Aorta (tissue), 5 donors: Measurements from ENCODE around the gene CCSER1. TPM values are rescaled to one million over a fixed set of nuclear protein-coding genes. Genes with fewer than 3 reads are reported as not detected.

ENCODE experiments used
- ATAC-seq: fragments of 200-7000 bp; cut with Tn5 transposase; one replicate; pipeline ENCODE4 v1.9.1; 2022; ENCODE audit warnings: moderate library complexity; ENCODE audit not compliant: low FRiP score
- DNase-seq, 2 donors: peaks; one replicate each; pipeline ENCODE4 v3.0.0-alpha.2; 2020
- H3K27ac ChIP-seq, 2 donors: one replicate each; pipeline ENCODE4 v1.5.1; 2013; ENCODE audit warnings: low read length in 2 of 2, mild to moderate bottlenecking in 2 of 2, moderate library complexity in 2 of 2, control low read depth in 1 of 2, inconsistent platforms in 1 of 2, low read depth in 1 of 2
- H3K27me3 ChIP-seq, 2 donors: one replicate each; pipeline ENCODE4 v1.6.1; 2013; ENCODE audit warnings: control low read depth in 1 of 2, low read length in 1 of 2, mild to moderate bottlenecking in 1 of 2, moderate library complexity in 1 of 2; ENCODE audit not compliant: insufficient read depth in 2 of 2, control insufficient read depth in 1 of 2
- H3K36me3 ChIP-seq, 2 donors: one replicate each; pipeline ENCODE4 v1.6.1; 2013; ENCODE audit warnings: control low read depth in 1 of 2, low read length in 1 of 2, mild to moderate bottlenecking in 1 of 2; ENCODE audit not compliant: insufficient read depth in 2 of 2, control insufficient read depth in 1 of 2
- H3K4me1 ChIP-seq, 2 donors: one replicate each; pipeline ENCODE4 v1.6.1; 2013; ENCODE audit warnings: low read length in 2 of 2, control low read depth in 1 of 2, mild to moderate bottlenecking in 1 of 2, moderate library complexity in 1 of 2; ENCODE audit not compliant: insufficient read depth in 2 of 2, control insufficient read depth in 1 of 2
- H3K4me3 ChIP-seq, 2 donors: one replicate each; pipeline ENCODE4 v1.5.1; 2013; ENCODE audit warnings: low read length in 2 of 2, control low read depth in 1 of 2, mild to moderate bottlenecking in 1 of 2
- H3K9me3 ChIP-seq: one replicate; pipeline ENCODE4 v1.6.1; 2013; ENCODE audit warnings: mild to moderate bottlenecking, low read length; ENCODE audit not compliant: control insufficient read depth
- WGBS, 2 donors: extraction: QIAGEN DNeasy Blood & Tissue Kit; methylation state at CpG; one replicate each; pipeline ENCODE4 v1.1.7; 2013; 5-methylcytosine and 5-hydroxymethylcytosine counted together
- intact Hi-C, 2 donors: fragments of 100-400 bp; cut with DNase I; formaldehyde crosslinking; loops; one replicate each; pipeline versions ENCODE4 v1.14.2 to v1.15.0; 2022
- polyA plus RNA-seq, 2 donors: library from polyadenylated mRNA; stranded (reverse); fragments of 200-250 nt; gene quantifications; one replicate each; pipeline ENCODE4 v1.2.3, GENCODE V29; 2013
- total RNA-seq, 2 donors: library from RNA; stranded (reverse); fragmentation: NEBNext Ultra II Directional; extraction: Animal tissue kit (Norgen Biotek cat#: 25700); gene quantifications; one replicate each; pipeline ENCODE4 v1.2.1, GENCODE V29; 2021
- donor health status: healthy with polysubstance abuse.
- donor health status: Bipolar disorder and iron deficiency.
- donor health status: DM: no; HTN: no; CAD: no.
- donor health status: DM: no; HTN: no; CAD: no.
- donor health status: DM: yes; HTN: yes; CAD: no.

Gene CCSER1
- total and polyA plus RNA-seq, 4 donors, result 2.0 to 9.5 (median 9.3) TPM; not detected in 1

- no peak for DNase-seq
- ATAC-seq, result no peak
- H3K9me3 ChIP-seq, result no peaks in the 10 kb centered on the region
- WGBS, 2 donors, result 2 to 18% methylated on average over 2 of the region's 2 CpGs
- H3K27ac ChIP-seq, result no peak overlapping the region
- H3K4me3 ChIP-seq, result no peak overlapping the region
- H3K4me1 ChIP-seq, result no peaks in the 10 kb centered on the region
- no peaks in the 10 kb centered on the region for H3K27me3 ChIP-seq
- H3K36me3 ChIP-seq, result no peaks in the 10 kb centered on the region
- intact Hi-C loops, result no loop called here
These were observed 1141.7 kb downstream of the CCSER1 start for GRCh38 chr4:91268913-91269312.

GRCh38 chr4:91279899-91280298, 1152.7 kb downstream of the CCSER1 start:
- no peak for ATAC-seq
- 82 to 84% methylated on average over 2 of the region's 2 CpGs for WGBS, 2 donors

DNA sequence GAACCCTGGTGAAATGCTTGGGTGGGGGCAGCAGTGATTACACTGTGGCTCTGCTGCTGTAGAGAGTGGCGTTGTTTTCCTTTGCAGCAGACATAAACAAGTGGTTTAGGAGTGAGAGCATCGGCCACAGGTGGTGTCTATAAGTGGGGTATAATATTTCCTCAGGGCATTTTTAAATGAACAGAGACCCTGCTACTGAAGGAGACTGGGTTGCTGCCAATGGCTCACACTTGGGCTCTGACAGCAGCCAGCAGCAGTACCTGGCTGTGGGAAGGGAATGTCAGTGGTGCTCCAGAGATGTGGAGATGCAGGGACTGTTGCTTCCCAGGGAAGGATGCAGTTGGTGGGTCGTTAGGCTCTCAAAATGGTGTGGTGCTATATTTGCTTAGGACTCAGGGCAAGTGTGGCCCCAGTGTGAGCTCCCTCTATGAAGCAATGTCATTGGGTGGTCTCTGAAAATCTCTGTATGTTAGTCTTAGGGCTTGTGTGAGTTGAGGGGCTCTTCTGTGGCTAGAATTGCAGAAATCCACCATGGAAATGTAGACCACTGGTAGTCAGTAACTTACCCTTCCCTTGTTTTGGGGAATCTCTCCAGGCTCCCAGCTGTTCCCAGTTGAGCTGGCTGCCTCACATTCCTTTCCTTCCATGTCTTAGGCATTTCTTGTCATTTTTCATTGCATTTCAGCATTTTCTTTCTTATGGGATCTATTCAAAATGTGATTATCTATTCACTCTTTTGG, 1153.5 kb downstream of the CCSER1 start:
- 75 to 90% methylated on average over 3 of the region's 3 CpGs for WGBS, 2 donors
- ATAC-seq, result no peak
- H3K4me3 ChIP-seq, result no peak overlapping the region
- intact Hi-C loops, result no loop called here
- H3K27me3 ChIP-seq, result peaks cover 0 to 2% of the 10 kb centered on the region in 2 donors
- H3K36me3 ChIP-seq, result no peaks in the 10 kb centered on the region
- no peak overlapping the region for H3K27ac ChIP-seq
- H3K4me1 ChIP-seq, result no peaks in the 10 kb centered on the region
- DNase-seq, result no peak
- H3K9me3 ChIP-seq, result peaks cover 7% of the 10 kb centered on the region

More at GRCh38 chr4:91279899-91280298, 1152.7 kb downstream of the CCSER1 start:
- DNase-seq, result no peak
- H3K4me3 ChIP-seq, result no peak overlapping the region
- intact Hi-C loops, result no loop called here
- peaks cover 0 to 2% of the 10 kb centered on the region in 2 donors for H3K27me3 ChIP-seq
- H3K9me3 ChIP-seq, result peaks cover 7% of the 10 kb centered on the region
- H3K27ac ChIP-seq, result no peak overlapping the region
- no peaks in the 10 kb centered on the region for H3K36me3 ChIP-seq
- no peaks in the 10 kb centered on the region for H3K4me1 ChIP-seq

DNA sequence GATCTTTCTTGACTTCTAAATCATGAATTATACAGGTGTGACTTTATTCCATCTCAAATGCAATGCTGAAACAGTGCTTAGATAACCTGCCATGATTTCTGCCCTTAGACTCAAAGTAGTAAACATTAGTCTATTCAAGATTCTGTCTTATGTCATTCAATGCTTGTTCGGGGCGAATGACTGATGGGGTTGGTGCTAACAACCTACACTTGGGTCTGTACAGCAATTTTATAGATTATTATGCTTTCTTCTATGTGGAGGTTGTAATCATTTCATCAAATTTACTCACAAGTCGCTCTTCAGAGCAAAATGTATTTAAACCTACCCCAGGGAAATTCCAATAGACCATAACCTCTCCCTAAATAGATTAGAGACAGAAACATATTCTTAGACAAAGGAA, 1155.0 kb downstream of the CCSER1 start:
- intact Hi-C loops, result no loop called here
- WGBS, 2 donors, result 94% methylated on average over 3 of the region's 3 CpGs
- Histone ChIP-seq H3K36me3 (no peaks in the 10 kb centered on the region), H3K27me3 (peaks cover 0 to 2% of the 10 kb centered on the region in 2 donors), H3K4me1 (no peaks in the 10 kb centered on the region), H3K9me3 (peaks cover 7% of the 10 kb centered on the region), H3K27ac (no peak overlapping the region), H3K4me3 (no peak overlapping the region)
- ATAC-seq (no peak), DNase-seq (no peak)

DNA sequence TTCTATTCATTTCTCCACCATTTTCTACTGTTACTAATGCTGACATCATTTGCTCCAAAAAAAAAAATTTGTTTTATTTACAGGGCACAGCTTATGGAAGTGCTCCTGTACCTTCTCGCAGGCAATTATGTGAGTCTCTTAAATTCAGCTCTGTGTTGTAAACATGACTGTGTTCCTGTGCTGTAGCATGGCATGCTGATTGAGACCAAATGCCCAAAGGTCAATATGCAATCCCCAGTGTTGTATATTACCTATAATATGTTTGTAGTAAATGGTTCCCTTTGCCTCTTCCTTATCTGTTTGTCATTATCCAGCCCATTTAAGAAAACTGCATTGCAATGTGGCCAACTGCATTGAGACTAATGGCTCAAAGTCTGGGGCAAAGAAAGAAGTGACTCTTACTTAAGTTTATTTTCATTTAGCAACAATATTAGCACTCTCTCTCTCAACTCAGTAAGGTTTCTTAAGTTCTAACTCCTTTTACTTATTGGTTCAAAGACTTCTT, 1156.6 kb downstream of the CCSER1 start:
- Histone ChIP-seq H3K36me3 (no peaks in the 10 kb centered on the region), H3K9me3 (peaks cover 7% of the 10 kb centered on the region), H3K27ac (no peak overlapping the region), H3K4me1 (no peaks in the 10 kb centered on the region), H3K27me3 (peaks cover 0 to 2% of the 10 kb centered on the region in 2 donors), H3K4me3 (no peak overlapping the region)
- no peak for ATAC-seq
- intact Hi-C loops, result no loop called here
- no peak for DNase-seq
- 93 to 98% methylated on average over 1 of the region's 1 CpG for WGBS, 2 donors

- 95 to 96% methylated on average over 3 of the region's 3 CpGs for WGBS, 2 donors
- no peak overlapping the region for H3K4me3 ChIP-seq
- intact Hi-C loops, result no loop called here
These were observed 1157.3 kb downstream of the CCSER1 start for GRCh38 chr4:91284480-91284879.

DNA sequence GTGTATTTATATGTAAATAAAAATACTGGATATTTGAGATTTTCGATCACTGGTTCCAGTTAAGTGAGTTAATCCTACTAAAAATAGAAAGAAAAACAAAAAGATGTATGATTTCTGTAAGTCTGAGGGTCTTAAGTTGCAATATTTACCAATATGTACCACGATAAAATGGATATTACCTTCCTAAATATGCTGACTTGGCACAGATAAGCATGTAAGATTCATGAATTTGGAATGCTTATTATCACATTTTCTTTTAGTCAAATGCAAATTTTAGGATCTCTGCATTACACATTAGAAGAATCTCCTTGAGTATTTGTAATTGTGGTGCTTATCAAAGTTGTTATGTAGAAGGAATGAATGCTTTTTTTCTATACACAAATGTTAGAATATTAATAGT, 1158.3 kb downstream of the CCSER1 start:
- Histone ChIP-seq H3K9me3 (peaks cover 2% of the 10 kb centered on the region), H3K4me3 (no peak overlapping the region), H3K36me3 (no peaks in the 10 kb centered on the region), H3K27me3 (no peaks in the 10 kb centered on the region), H3K4me1 (no peaks in the 10 kb centered on the region), H3K27ac (no peak overlapping the region)
- ATAC-seq, result no peak
- intact Hi-C loops, result no loop called here
- no peak for DNase-seq
- 84 to 88% methylated on average over 2 of the region's 2 CpGs for WGBS, 2 donors

More at GRCh38 chr4:91284480-91284879, 1157.3 kb downstream of the CCSER1 start:
- H3K36me3 ChIP-seq, result no peaks in the 10 kb centered on the region
- H3K9me3 ChIP-seq, result peaks cover 7% of the 10 kb centered on the region
- ATAC-seq (no peak), DNase-seq (no peak)
- no peaks in the 10 kb centered on the region for H3K4me1 ChIP-seq
- H3K27me3 ChIP-seq, result peaks cover 0 to 2% of the 10 kb centered on the region in 2 donors
- no peak overlapping the region for H3K27ac ChIP-seq

GRCh38 chr4:91288702-91289311, 1161.6 kb downstream of the CCSER1 start:
- ATAC-seq (no peak), DNase-seq (no peak)
- no peaks in the 10 kb centered on the region for H3K9me3 ChIP-seq
- intact Hi-C loops, result no loop called here
- H3K4me3 ChIP-seq, result no peak overlapping the region
- H3K27me3 ChIP-seq, result no peaks in the 10 kb centered on the region
- H3K36me3 ChIP-seq, result no peaks in the 10 kb centered on the region
- no peak overlapping the region for H3K27ac ChIP-seq
- WGBS, 2 donors, result 88 to 90% methylated on average over 2 of the region's 2 CpGs
- H3K4me1 ChIP-seq, result no peaks in the 10 kb centered on the region
